ENCODE data around the gene IL18R1.

Gene IL18R1

DNA sequence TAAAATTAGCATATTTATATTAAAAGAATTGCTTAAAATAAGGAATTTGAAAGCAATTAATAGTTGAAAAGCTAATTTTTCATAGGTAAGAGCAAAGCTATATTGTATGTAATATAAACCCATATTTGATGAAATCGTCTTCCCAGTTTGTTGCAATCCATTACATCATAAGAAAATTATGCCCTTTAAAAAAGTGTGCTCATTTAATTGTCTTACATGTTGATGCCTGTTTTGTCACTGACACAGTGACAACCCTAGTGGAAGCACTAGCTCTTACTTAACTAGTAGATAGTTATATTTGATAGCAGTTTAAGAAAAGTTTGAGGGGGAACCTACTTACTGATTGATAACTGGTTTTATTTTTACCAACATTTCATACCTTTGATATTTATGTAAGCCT is 37.3 kb downstream of the IL18R1 start:
- DNase-seq, result no peak

DNA sequence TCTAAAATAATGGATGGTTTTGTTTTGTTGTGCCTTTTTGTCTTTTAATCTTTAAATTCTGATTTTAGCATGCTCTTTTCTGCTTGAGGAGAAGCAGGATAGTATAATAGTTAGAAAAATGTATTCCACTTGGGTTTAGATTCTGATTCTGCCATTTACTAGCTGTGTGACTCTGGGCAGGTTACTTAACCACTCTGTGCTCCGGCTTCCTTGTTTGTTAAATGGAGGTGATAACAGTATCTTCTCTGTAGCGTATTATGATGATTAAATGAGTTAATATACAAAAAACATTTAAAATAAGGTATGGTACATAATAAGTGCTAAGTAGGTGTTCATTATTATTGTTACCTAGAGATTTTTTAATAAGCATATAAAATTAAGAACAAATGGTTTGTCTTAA is 40.4 kb downstream of the IL18R1 start:
- DNase-seq, result no peak

DNA sequence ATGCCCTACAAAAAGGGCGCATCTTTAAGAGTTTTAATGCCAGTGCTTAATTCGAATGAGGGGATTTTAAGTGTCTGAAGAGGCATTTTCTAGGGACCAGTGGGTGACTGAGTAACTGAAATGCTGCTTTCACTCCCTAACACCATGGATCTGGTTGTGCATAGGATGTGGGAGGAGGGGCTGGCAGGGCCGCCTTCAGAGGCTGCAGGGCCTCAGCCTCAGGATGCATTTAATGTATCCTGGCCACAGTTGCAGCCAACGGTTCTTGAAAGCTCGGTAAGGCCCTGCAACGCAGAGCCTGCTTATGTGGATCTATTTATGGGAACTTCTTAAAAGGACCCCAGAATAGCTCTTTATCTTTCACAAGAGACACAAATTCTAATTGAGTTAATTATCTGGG is 41.6 kb downstream of the IL18R1 start:
- DNase-seq, result no peak

DNA sequence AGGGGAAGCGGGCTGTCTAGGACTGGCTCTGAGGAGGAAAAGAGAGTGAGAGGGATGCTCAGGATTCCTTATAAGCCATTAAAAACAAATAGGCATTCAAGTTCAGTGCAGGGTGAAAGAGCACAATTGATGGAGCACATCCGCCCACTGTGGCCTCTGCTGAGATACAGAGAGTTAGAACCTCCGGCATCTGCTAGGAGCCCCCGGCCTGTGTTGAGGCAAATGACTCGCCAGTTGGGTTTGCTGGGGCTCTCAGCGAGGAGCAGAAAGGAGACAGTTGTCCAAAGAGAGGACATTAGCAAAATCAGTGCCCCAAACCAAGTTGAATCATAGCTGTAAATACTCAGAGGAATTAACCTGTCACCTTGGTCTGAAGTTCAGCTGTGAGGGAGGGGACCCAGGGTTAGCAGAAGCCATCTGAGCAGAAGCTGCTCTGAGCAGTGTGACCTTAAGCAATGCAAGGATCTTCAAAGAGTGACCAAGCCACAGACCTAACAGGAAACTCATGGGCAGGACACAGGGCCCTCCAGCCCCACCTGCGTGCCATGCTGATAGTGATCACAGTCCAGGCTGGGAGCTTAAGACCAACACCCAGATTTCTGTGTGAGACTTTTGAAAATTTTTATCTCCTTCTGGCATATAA is 44.0 kb downstream of the IL18R1 start:
- DNase-seq, result no peak

DNA sequence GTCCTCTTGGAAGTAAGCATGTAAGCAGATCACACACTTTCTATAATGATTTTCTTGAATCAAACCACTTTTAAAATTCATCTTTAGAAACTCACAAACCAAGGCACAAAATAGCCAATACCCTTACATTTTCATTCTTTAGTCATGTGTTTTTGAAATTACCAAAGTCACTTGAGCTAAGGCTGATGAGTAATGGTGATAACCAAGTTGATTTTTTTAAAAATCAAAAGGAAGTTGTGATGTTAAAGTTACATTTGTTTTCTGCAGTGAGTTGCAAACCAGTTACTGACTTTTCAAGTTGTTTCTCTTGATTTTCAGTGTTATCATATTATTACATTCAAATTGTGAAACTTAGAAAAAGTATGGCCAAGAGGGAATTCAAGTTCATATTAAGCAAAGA is 45.9 kb downstream of the IL18R1 start:
- DNase-seq, result no peak

DNA sequence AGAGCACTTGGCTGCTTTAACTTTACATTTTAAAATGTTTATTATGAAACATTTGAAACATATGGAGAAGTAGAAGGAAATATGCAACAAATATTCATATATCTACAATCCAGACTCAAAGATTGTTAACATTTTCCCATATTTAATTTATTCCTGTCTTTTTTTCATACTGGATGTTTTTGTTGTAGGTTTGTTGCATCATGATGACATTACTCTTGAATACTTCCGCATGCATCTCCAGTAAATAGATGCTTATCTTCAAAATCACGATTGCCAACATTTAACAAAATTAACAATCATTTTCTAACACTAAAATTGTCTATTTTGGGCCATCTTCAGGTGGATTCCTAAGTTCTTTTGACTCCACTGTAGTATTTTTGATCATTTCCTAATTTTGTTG is 46.3 kb downstream of the IL18R1 start:
- no peak for DNase-seq

DNA sequence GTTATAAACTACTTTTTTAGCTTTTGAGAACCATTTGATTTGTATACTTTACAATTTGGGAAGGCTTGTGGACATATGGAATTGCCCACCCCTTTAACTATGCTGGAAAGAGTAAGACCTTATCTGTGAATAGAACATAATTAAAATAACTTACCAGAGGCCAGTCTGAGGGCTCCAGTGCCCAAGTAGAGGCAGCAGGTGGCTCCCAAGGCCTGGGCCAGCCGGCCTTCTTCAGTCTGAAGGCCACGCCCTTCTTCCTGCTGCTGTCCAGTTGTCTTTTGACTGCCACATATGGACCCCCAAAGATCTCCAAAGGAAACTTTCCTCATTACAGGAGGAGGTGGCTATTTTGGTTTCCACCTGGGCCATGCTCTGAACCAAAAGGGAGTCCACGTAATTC is 55.4 kb downstream of the IL18R1 start:
- DNase-seq, result no peak

DNA sequence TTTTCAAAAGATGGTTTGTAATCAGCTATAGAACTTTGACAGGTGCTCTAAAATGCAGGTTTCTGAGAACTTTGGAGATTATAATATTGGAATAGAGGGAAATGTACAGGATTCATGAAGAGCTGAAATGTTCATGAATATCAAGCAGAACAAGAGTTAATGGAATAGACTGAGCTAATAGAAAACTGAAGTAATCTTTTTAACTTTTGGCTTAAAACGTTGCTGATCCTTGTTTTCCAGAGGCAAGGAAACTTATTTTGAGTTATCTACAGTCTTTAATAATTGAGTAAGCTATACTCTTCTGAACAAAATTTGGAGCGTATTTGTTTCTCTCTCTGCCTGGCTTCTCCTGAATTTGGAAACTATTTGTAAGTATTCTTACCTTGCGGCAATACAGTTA is 56.6 kb downstream of the IL18R1 start:
- DNase-seq, result no peak

DNA sequence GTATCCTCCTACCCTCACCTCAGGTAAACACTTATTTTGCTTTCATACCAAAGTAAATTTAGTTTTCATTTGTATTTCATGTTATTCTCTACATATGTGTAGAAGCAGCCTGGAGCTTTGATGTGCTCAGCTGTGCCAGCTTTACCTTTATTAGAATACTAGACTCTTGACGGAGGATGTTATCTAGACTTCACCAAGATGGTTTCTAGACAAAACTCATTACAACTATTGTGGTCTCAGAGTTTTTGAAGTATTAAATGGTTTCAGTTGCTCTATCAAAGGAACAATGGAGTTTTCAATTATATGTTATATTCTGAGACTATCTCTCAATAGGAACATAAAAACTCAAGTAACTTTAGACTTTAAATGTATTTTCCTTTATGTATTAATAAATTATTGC is 62.4 kb downstream of the IL18R1 start:
- no peak for DNase-seq

DNA sequence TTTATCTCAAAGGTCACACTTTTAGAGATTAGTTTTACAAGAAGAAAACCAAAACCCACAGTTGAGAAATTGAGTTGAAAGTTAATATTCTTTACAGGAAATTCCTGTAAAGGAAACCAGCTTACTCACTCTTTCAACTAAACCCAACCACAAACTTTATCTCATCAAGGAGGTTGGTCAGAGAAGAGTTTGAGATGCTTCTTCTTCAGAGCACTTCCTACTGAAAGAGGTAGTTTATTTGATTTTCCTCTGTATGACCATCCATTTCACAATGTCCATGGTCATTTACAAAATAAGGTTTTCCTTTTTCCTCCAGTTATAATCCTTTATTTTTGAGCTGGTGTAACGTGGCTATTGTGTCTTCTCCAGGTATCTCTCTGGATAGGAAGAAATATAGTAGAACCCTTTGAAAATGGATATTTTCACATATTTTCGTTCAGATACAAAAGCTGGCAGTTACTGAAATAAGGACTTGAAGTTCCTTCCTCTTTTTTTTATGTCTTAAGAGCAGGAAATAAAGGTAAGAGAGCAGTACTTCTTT is 62.9 kb downstream of the IL18R1 start:
- DNase-seq, result no peak

DNA sequence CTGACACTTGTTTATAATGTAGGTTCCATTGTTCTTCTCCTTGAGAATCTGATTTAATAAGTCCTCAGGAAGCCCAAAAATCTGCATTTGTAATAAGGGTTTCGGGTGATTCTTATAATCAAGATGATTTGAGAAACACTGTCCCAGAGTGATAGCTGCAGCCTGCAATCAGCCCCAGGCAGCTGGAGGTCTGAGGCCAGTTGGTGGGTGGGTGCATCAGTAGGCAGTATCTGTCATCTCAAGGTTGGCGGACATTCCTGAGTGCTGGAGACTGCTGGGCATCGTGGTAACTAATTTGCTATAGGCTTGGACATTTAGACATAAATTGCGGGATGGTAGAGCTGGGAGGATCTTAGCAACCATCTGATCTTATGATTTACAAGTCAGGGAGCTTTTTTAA is 64.7 kb downstream of the IL18R1 start:
- DNase-seq, result no peak

DNA sequence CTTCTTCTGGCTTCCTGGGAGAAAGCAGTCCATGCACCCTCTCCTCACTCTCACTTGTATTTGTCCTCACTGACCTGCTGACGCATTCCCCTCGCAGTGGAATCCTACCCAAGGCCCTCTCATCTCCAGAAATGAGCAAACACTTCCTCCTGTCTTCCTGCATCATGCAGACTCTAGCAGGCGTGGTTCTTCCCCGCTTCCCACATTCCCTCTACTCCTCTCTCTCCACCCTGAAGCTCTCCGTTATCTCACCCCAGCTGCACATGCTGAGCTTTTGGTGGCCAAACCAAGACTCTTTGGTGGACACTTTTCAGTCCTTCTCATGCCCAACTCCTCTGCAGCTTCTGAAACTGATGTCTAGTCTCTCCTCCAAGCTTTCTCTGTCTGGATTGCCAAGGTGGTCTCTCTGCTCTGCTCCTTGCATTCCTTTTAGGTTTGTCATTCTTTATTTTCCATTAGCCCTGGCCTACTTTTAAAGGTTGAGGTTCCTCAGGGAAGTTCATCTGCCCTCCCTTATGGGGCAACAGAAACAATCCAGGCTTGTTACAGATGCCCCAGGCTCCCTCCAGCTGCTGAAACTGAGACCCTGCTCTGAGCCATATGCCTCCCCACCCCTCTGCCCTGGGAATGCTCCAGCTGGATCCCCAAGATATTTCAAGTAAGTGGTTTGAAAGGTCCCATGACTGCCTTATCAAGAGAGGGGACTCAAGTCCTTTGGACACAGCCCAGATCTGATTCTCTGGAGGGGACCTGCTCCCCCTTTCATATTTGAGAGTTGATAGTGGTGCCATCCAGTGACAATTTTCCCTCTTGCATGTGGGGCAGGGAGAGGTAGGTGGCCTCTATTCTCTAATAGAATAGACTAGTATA is 66.5 kb downstream of the IL18R1 start:
- no peak for DNase-seq

DNA sequence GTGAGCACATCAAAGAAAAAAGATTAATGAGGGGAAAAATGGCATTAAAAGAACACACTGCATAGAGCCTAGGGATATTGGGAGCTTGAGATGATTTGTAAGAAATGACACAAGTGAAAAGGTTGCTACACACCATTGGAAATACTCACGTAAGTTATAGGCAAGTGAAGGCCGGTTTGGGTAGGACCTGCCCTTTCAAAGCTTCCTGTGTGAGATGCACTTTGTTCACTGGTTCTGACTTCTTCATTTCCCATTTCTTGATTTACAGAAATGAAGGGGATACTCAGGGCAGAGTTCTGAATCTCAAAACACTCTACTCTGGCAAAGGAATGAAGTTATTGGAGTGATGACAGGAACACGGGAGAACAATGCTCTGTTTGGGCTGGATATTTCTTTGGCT is 67.3 kb downstream of the IL18R1 start, which contains the start of gene IL18RAP:
TSS of gene IL18RAP (plus strand) at position 251 of the 400 bp plus-strand sequence. CDS start at position 369, 118 bp downstream.
- DNase-seq, result no peak

DNA sequence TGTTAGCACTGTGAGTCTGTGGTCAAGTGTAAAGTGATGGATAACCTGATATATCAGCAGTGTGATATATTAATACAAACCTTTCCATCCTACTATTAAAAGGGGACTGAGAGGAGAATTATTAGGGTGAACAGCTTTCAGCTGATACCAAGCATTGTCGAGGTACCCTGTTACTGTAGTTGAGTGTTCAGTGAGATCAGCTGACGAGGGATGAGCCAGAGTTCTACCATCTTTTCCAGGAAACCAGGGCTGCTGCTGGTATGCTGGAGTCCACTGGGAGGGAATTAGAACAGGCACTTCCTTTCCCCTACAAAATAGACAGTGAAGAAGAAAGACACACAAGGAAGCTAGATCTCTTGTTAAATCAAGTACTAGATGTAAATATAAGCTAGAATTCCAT is 67.8 kb downstream of the IL18R1 start:
- DNase-seq, result no peak

DNA sequence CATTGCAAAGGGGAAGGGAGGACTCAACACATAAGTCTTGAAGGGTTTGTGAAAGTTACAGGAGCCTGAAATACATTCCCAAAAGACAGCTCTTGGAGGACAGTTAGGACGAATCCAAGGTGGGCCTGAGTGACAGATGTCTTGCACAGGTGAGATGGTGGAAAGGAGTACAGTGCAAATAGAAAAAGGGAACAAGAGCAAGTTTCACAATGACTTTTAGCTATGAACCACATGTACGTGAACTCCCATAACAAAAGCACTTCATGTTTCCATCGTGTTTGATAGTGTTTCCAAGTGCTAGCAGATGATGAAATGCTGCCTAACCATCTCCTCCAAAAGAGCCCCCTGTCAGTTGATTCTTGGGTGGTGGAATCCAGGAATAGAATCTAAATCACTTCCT is 69.2 kb downstream of the IL18R1 start:
- DNase-seq, result no peak

DNA sequence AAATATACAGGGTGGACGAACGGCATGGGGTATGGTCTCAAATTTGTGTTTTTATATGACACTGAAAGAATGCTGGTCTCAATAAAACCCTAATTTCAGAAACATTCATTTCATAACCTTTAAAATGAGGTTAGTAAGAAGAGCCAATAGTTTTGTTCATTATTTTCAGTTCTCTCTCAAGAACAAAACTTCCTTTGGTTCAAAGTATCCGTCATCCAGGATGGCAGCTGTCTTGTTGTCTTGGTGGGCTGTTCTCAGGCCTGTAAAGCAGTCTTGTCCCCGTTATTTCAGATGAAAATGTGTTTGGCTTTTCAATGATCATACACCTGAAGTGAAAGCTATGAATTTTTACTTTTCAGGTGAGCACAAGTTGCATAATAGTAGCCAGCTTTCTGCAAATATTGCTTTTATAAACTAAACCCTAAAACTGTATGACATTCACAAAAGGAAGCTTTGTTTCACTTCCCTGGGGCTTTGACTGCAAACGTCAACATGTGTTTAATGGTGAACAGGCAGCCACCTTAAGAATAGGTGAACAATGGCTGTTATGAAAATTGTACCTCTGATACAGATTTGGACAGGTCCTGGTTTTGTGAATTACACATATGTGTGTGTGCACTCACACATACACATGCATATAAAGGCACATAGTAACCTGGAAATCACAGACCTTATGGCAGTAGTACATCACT is 70.0 kb downstream of the IL18R1 start:
- no peak for DNase-seq

DNA sequence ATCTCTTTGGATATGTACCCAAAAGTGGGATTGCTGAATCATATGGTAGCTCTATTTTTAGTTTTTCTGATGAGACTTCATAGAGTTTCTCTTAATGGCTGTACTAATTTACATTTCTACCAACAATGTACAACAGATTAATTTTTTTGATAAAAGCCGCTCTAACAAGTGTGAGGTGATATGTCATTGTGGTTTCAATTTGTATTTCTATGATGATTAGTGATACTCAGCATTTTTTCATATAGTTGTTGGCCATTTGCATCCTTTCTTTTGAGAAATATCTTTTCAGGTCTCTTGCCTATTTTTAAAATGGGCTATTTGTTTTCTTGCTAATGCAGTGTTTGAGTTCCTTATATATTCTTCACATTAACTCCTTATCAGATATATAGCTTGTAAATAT is 71.7 kb downstream of the IL18R1 start:
- no peak for DNase-seq

DNA sequence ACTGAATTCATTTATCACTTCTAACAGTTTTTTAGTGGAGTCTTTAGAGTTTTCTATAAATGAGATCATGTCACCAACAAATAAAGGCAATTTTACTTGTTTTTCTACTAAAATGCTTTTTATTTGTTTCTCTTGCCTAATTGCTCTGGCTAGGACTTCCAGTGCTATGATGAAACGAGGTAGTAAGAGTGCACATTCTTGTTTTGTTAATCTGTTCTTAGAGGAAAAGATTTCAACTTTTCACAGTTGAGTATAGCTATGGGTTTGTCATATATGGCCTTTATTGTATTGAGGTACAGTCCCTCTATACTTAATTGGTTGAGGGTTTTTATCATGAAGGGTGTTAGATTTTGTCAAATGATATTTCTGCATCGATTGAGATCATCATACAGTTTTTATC is 73.0 kb downstream of the IL18R1 start:
- no peak for DNase-seq

DNA sequence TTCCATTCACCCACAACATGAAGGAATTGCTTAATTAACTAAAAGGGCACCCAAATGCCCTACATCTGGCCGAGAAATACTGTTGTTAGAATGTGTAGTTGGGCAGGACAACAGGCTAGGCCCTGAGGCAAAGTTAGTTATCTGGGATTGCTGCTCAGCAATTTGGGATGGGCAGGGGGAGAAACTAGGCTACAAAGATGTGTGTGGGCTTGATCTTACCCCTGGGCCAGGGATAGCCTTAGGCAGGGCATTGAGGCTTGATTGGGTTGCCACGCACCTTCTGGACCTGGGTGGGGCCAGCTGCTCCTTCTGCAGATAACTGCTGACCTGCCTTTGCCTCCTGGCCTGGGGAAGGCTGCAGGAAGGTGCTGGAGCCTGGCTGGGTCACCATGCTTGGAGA is 76.8 kb downstream of the IL18R1 start:
- no peak for DNase-seq

DNA sequence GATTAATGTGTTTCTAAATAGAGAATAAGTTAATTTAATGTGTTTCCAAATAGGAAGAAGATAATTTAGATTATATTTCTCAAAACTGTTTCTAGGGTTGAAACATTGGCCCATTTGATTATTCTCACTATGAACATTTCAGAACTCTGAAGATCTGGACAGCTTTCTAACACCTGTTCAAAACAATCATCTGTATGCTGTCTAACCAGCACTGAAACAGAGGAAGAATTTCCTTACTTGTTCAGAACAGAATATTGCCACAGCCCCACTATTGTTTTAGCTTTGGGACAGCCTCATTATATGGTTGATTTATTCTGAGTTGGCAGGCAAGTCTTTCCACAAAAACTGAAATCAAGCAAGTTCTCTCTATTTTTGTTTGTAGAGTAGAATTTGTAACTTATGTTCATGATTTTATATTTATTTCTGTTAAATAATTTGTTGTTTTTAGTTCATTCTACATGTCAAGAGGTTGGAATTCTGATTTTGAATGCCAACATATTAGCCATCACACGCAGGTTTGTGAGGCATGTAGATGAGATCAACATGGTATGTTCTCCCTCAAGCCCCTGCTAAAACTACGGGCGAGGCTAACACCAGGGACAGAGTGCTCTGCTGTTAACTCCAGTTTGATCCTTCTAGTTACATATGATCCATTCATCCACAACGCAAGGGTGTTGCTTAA is 78.5 kb downstream of the IL18R1 start:
- no peak for DNase-seq

DNA sequence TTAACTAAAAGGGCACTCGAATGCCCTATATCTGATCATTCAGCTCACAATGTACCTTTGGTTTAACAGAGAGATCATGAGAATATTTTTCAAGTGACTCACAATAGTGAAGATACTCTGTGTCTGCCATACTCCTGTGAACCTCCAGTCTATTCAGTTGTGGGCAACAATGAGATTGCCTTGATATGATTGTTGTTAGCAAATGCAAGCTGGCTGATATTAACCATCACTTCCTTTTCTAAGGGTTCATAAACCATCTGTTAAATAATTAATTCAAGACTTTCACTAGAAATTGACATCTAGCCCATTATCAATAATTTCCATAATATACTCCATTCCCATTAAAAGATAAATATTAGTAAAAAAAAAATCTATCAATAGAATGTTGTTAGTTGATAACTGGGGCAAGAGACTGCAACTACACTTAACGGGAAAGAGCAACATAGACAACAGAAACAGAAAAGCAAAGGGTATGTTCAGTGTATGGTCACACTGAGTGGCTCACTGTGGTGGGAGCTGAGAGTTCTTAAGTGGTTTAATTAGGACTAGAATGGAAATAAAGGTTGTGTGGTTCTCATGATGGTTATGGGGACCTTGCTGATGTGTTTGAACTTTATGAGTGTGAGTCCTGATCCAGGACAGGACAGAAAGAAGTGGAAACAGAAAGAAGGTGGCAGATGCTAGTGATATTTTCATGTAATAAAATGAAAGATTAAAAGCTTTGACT is 79.2 kb downstream of the IL18R1 start:
- no peak for DNase-seq

DNA sequence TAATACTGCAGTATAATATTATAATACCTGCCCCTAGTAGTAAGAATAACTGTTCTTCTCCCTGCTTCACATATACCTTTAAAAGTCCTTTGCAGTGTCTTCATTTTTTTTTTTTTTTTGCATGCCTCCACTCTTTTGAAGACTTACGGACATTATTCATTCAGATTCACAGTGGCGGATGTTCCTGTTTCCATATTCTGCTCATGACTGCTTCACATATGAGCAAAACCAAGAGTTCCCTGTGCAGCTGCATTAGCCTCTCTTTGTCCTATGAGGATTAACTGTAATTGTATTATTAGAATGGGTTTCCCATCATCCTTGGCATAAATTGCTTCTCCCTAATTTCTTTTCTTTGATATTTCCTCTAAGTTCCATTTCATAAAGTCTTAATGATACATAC is 80.1 kb downstream of the IL18R1 start:
- DNase-seq, result no peak

Measured in CD4-positive, alpha-beta T cell treated with Interleukin-15 for 1 hour (primary cell).